Testis (tissue), 3 donors: ENCODE data around the gene STARD13. TPM values are rescaled to one million over a fixed set of nuclear protein-coding genes. Genes with fewer than 3 reads are reported as not detected.

Experiments used
- DNase-seq: peaks from one replicate; pipeline ENCODE4 v3.0.0-alpha.2; 2019
- H3K27ac ChIP-seq, 2 donors: fragments of 200-600 bp; sonication (generic); one replicate each; pipeline ENCODE4 v1.5.1; 2019
- H3K27me3 ChIP-seq: fragments of 200-600 bp; sonication (generic); one replicate; pipeline ENCODE4 v1.5.1; 2019
- H3K36me3 ChIP-seq: fragments of 200-600 bp; sonication (generic); one replicate; pipeline ENCODE4 v1.5.1; 2017; ENCODE audit warnings: low read depth; ENCODE audit errors: missing control alignments
- H3K4me1 ChIP-seq: fragments of 200-600 bp; sonication (generic); one replicate; pipeline ENCODE4 v1.5.1; 2019
- H3K4me3 ChIP-seq, 2 donors: fragments of 200-600 bp; sonication (generic); one replicate each; pipeline ENCODE4 v1.5.1; 2017 to 2019
- H3K9me3 ChIP-seq: fragments of 200-600 bp; sonication (generic); one replicate; pipeline ENCODE4 v1.5.1; 2017
- CTCF ChIP-seq, 3 experiments: fragments of 450-650 bp in 2 of 3; fragments of 200-600 bp in 1 of 3; sonication (generic) in 1 of 3; IDR thresholded peaks; one replicate each; pipeline ENCODE4 v1.5.1; 2016 to 2019; ENCODE audit warnings: antibody characterized with exemption in 3 of 3, mild to moderate bottlenecking in 2 of 3, moderate library complexity in 1 of 3
- POLR2A ChIP-seq: fragments of 450-650 bp; IDR thresholded peaks from one replicate; pipeline ENCODE4 v1.6.1; 2017; ENCODE audit warnings: antibody characterized with exemption, mild to moderate bottlenecking, moderate library complexity
- WGBS, 2 donors: methylation state at CpG; one replicate each; pipeline ENCODE4 v1.1.5; 2018; 5-methylcytosine and 5-hydroxymethylcytosine counted together
- intact Hi-C: fragments of 100-400 bp; cut with DNase I; formaldehyde crosslinking; loops from one replicate; pipeline ENCODE4 v1.15.1; 2023; ENCODE audit warnings: low total_unique reads
- polyA plus RNA-seq: library from polyadenylated mRNA; stranded (reverse); fragments of 350-450 nt; fragmentation: Illumina TruSeq; extraction: RNeasy Lipid Tissue Mini Kit (QIAGEN cat#74804); gene quantifications from one replicate; pipeline ENCODE4 v1.2.3, GENCODE V29; 2014; ENCODE audit warnings: low read depth, low replicate concordance; ENCODE audit not compliant: insufficient read depth
- total RNA-seq, 2 donors: library from RNA; depleted of rRNA; stranded (reverse); fragments of >200 nt; gene quantifications; one replicate each; pipeline ENCODE4 v1.2.3, GENCODE V29; 2016

Gene STARD13
- total and polyA plus RNA-seq, 3 donors from 2014 or later, result 7.2 to 33.7 (median 24.4) TPM

- Histone ChIP-seq H3K36me3 (no peaks in the 10 kb centered on the region), H3K9me3 (no peaks in the 10 kb centered on the region), H3K27me3 (no peaks in the 10 kb centered on the region), H3K4me3 (no peak overlapping the region), H3K4me1 (no peaks in the 10 kb centered on the region), H3K27ac (no peak overlapping the region)
- WGBS, 2 donors, result 91% methylated on average over 1 of the region's 1 CpG
- intact Hi-C loops, result no loop called here
- DNase-seq, result no peak
- TF ChIP-seq POLR2A (no peak), CTCF (IDR thresholded peaks at IDR 0.05) (no peak)
Observed at GRCh38 chr13:33328701-33329100, 43.1 kb upstream of the STARD13 start.

GRCh38 chr13:33326723-33327122 lies 41.2 kb upstream of the STARD13 start:
- no peaks in the 10 kb centered on the region for H3K36me3 ChIP-seq
- WGBS, 2 donors, result 93 to 100% methylated on average over 2 of the region's 2 CpGs

GRCh38 chr13:33326246-33326645 lies 40.7 kb upstream of the STARD13 start:
- 71 to 73% methylated on average over 3 of the region's 3 CpGs for WGBS, 2 donors
- DNase-seq, result no peak
- H3K27me3 ChIP-seq, result no peaks in the 10 kb centered on the region
- H3K4me3 ChIP-seq, result peak overlapping the region in 1 of 2 donors; percentile 39
- no peaks in the 10 kb centered on the region for H3K4me1 ChIP-seq
- no peak overlapping the region for H3K27ac ChIP-seq
- no peaks in the 10 kb centered on the region for H3K9me3 ChIP-seq
- no peak for TF ChIP-seq CTCF (IDR thresholded peaks at IDR 0.05)
- no peak for TF ChIP-seq POLR2A
- intact Hi-C loops, result no loop called here
- no peaks in the 10 kb centered on the region for H3K36me3 ChIP-seq

More at GRCh38 chr13:33326723-33327122, 41.2 kb upstream of the STARD13 start:
- intact Hi-C loops, result no loop called here
- H3K9me3 ChIP-seq, result no peaks in the 10 kb centered on the region
- no peak for TF ChIP-seq POLR2A
- TF ChIP-seq CTCF (IDR thresholded peaks at IDR 0.05), result no peak
- DNase-seq, result no peak
- H3K4me3 ChIP-seq, result no peak overlapping the region
- no peaks in the 10 kb centered on the region for H3K4me1 ChIP-seq
- no peak overlapping the region for H3K27ac ChIP-seq
- H3K27me3 ChIP-seq, result no peaks in the 10 kb centered on the region

DNA sequence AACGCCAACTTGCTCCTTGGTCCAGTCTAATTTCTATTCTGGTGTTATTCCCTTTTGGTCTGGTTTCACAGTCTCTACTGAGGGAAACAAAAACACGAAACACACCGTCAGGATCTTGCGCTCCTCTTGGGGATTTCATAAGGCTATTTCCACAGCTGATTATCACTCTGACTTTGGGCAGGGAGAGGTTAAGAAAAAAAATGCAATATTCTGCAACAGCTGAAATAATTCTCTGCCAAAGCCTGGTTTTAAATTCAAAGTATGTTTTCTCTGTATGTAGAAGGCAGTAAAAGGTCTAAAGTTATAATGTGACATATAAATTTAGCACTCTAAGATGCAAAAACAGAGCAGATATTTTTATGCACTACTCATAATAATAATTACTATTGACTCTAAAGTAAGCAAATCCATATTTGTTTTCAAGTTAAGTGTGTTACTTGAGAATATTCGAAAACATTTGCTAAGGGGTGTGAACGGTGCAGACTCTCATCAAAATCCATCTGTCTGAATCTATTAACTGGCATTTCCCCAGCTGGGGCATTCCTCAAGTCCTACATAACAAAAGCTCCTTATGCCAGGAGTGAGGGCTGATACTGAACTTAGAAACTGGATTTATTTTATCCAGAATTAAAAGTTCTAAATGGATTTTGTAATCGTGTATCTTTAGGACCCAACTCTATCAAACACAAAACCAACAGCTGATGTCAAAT lies 38.4 kb upstream of the STARD13 start:
- no peak overlapping the region for H3K4me3 ChIP-seq
- H3K9me3 ChIP-seq, result no peaks in the 10 kb centered on the region
- H3K27ac ChIP-seq, result no peak overlapping the region
- H3K4me1 ChIP-seq, result no peaks in the 10 kb centered on the region
- intact Hi-C loops, result no loop called here
- no peak for TF ChIP-seq CTCF (IDR thresholded peaks at IDR 0.05)
- no peak for DNase-seq
- no peaks in the 10 kb centered on the region for H3K27me3 ChIP-seq
- WGBS, 2 donors, result 70 to 76% methylated on average over 7 of the region's 7 CpGs
- no peaks in the 10 kb centered on the region for H3K36me3 ChIP-seq
